Cardiac fibroblast (primary cell): Measurements from ENCODE around the gene ZNF45.

Source experiments
- DNase-seq, 2 donors: peaks; one replicate each; pipeline versions ENCODE4 v3.0.0 to v3.0.0-alpha.2; 2010; ENCODE audit warnings: low read depth in 2 of 2
- H3K4me3 ChIP-seq, 2 donors: replicated peaks in 1 of 2; 1 replicate in 1 of 2; 2 replicates in 1 of 2; pipeline ENCODE4 v1.5.1; 2011; ENCODE audit warnings: low read depth in 2 of 2, low read length in 2 of 2, mild to moderate bottlenecking in 2 of 2, moderate library complexity in 1 of 2
- TF ChIP-seq, protein P1 (sequence below): IDR thresholded peaks from one replicate; pipeline ENCODE4 v1.5.1; 2011; ENCODE audit warnings: low read depth, mild to moderate bottlenecking, low read length, inconsistent platforms

ZNF45 gene

GRCh38 chr19:43939557-43940260 is 4.6 kb upstream of the ZNF45 start:
- DNase-seq, result no peak
- TF ChIP-seq, protein P1, sequence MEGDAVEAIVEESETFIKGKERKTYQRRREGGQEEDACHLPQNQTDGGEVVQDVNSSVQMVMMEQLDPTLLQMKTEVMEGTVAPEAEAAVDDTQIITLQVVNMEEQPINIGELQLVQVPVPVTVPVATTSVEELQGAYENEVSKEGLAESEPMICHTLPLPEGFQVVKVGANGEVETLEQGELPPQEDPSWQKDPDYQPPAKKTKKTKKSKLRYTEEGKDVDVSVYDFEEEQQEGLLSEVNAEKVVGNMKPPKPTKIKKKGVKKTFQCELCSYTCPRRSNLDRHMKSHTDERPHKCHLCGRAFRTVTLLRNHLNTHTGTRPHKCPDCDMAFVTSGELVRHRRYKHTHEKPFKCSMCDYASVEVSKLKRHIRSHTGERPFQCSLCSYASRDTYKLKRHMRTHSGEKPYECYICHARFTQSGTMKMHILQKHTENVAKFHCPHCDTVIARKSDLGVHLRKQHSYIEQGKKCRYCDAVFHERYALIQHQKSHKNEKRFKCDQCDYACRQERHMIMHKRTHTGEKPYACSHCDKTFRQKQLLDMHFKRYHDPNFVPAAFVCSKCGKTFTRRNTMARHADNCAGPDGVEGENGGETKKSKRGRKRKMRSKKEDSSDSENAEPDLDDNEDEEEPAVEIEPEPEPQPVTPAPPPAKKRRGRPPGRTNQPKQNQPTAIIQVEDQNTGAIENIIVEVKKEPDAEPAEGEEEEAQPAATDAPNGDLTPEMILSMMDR, result no peak
- H3K4me3 ChIP-seq, result no peak overlapping the region

DNA sequence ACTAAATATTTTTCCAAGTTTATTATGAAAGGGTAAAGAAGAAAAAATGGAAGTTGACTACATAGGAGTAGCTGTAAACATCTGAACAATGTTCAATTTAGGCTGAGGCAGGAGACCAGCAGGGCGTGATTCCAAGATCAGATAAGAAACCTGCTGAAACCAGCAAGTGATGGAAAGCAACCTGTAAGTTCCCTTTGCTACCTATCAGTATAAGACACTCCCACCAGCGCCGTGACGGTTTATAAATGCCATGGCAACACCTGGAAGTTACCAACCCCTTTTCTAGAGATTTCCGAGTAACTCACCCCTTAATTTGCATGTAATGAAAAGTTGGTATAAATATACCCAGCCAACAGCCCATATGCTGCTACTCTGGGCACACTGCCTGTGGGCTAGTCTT is 1.1 kb upstream of the ZNF45 start:
- DNase-seq, result no peak
- TF ChIP-seq, protein P1, result no peak
- H3K4me3 ChIP-seq, result no peak overlapping the region

DNA sequence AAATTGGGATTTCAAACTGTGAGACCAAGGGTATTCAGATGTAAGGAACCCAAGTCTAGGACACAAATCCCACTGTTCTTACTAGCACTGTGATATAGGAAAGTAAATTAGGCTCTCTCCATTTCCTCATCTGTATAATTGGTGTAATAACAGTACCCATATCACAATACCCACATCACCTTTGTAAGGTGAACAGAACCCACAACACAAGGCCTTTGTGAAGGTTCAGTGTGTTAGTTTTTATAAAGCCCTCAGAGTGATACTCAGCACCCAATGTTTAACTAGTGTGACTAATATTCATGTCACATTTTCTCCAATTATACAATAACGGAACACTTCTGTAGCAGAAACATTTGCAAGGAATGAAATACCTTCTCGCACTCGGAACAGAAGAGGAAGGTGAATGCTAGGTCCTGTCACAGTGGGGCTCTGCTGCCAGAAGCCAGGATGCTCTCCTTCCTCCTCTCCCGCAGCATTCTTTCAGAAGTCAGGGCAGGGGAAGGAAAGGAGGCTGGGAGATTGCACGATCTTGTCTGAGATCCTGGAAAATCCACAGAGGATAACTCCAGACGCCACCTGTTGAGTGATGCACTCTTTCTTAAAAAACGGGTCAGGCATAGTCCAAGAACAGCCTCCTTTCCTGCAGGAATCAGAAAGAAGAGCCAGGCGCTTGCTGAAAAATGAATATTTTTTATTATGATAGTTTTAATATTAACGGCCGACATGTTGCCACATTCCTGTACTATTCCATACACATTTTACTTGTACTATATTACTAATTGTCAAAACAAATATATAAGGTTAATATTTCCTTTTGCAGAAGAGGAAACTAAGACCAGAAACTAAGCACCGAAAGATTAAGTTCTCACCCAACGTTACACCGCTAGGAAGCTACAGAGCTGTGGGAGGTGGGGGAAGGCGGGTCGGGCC is 762 bp downstream of the ZNF45 start:
- DNase-seq, result peak; percentile 10 to 14
- TF ChIP-seq, protein P1, result no peak
- peak overlapping the region; percentile 64 to 74 for H3K4me3 ChIP-seq

DNA sequence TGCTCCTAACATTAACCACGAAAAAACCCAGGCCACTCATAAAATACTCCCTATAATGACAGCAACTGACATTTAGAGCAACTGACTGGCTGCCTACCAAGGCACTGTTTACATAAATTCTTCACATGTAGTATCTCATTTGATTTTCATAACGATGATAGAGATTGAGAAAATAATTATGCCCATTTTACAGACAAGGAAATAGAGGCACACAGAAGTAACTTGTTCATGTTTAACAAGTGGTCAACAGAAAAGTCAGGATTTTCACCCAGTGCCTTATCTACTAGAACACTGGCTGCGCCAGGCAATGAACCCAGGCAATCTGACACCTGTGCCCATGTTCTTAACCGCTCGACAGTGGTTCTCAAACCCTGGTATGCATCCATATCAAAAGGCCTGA is 6.3 kb downstream of the ZNF45 start:
- no peak overlapping the region for H3K4me3 ChIP-seq
- no peak for DNase-seq
- TF ChIP-seq, protein P1, result no peak

- TF ChIP-seq, protein P1, result no peak
- no peak for DNase-seq
- H3K4me3 ChIP-seq, result no peak overlapping the region
These were observed 11.2 kb downstream of the ZNF45 start for GRCh38 chr19:43923875-43924274.

GRCh38 chr19:43914051-43914450 is 21.0 kb downstream of the ZNF45 start:
- peak in 1 of 2 donors; percentile 5 for DNase-seq
- TF ChIP-seq, protein P1, result no peak
- no peak overlapping the region for H3K4me3 ChIP-seq
